HG03175 (cell line): ENCODE data around the gene SPTLC3.

ENCODE experiments used
- ATAC-seq: cut with Tn5 transposase; IDR thresholded peaks from one replicate; pipeline ENCODE4 v1.9.1; 2021; ENCODE audit warnings: mild to moderate bottlenecking, moderate library complexity; ENCODE audit not compliant: unreplicated experiment

Gene SPTLC3

DNA sequence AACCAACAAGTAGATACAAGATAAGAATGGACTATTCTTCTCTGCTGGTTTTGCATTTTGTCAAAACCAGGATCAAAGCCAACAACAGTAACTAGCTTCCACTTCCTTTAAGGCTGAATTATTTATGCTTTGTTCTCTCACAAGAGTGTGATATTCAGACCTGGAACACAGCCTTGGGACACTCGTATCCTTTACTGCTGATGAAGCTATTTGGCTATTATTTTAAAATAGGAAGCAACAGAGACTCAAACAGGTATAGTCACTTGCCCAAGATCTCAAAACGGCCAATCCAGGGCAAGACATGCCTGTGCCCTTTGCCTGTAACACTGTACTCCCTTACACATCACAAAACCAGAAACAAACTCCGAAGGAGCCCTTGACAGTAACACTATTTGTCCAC is 19.9 kb downstream of the SPTLC3 start:
- no peak for ATAC-seq

DNA sequence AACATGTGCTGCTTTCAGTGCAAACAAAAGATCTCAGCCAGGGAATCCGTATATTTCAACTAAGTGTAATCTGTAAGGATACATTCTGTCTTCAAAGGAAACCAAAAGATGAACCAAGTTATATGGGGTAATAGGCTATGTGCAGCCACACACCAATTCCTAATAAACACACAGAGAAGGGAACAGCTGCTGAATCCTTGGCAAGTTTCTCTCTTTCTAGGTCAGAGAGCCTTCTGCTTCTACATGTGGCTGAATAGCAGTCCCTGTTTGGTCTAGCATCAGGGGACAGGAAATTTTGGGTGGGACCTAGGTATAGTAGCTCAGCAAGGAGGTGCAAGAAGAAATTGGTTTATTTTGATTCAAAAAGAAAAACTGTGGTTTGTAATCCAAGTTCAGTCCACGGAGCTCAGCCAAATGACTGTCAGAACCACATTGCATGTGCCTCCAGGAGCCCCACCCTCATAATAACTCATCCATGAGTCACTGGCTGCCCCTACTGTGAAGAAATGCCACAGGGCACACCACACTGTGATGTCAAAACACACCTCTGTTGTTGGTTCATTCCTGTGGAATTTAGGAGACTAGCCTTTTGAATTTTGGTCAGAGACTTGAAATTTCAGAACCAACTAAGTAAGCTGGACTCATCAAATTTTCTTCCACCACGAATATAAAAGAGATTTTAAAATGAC is 21.1 kb downstream of the SPTLC3 start:
- ATAC-seq, result no peak

GRCh38 chr20:13031751-13032150 is 23.0 kb downstream of the SPTLC3 start:
- ATAC-seq, result no peak

DNA sequence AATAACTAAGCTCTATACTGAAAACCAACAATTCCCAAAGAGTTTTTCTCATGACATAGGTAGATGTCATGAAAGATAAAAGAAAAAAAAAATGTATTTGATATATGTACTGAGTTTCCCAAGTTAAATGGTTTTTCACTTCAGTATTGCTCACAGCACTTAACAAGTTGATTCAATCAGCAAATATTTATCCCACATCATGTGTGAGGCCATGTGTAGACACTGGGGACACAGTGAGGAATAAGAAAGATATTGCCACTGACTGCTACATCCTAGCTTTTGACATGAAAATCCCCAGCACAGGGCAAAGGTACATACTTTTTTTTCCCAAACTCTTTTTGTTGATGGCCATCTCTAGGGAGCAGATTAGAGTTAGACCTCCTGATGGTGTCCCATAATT is 25.3 kb downstream of the SPTLC3 start:
- no peak for ATAC-seq

- no peak for ATAC-seq
Observed at GRCh38 chr20:13034936-13035335, 26.2 kb downstream of the SPTLC3 start.

DNA sequence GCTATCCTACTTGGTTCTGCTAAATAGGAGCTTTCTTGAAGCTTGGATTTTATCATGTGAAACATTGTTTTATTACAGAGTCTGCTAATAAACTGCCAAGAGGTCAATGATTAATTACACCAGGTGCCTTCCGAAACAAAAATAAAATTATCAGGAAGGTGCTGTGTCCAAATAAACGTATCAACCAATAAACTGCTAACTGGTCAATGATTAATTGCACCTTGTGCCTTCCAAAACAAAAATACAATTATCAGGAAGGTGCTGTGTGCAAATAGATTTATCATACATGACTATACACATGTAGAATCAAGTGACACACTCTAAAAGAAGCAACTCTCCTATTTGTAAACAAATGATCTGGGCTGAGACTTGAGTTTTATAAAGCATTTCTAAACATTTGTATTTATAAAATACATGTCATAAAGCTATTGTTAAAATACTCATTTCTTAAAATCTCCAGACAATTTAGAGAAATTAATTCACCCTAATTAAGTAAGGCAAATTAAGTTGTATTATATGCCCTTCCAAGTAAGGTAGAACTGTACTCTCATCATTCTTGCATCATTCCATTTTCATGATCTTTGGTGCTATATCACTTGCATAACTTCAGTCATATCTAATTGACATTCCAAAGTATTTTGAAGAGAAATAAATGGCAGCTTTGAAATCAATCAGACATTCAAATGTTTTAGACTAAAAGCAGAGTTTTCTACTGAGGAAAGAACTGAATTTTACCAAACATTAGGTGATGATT is 26.8 kb downstream of the SPTLC3 start:
- no peak for ATAC-seq

DNA sequence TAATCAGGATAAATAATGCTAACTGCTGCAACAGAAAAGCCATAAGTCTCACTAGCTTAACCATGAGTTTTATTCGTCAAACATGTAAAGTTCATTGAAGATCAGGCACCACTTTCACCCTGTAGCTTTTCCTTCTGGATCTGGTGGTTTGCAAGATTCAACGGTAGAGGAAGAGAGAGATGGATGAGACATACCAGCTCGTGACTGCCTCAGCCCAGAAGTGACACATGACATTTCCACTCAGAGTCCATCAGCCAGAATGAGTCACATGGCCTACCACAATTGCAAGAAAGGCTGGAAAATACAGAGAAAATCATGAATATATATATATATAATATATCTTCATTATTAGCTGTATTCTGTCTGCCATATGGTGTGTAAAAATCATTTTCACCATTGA is 29.0 kb downstream of the SPTLC3 start:
- ATAC-seq, result no peak

- no peak for ATAC-seq
Observed at GRCh38 chr20:13041574-13042457, 33.0 kb downstream of the SPTLC3 start.

DNA sequence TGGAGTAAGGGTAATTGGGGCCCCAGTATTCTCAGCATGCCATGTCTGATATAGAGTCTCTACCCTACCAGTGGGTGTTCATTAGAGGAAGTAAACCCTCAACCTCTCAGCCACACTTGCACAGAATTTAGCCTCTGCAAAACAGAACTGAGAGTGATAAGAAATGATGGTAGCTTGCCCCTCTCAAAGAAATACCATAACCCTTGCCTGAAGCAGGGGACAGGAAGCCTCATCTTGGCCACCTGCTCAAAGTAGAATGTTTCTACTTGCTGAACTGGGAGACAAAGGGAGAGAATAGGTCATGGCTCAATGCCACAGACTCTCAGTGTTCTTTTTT is 33.7 kb downstream of the SPTLC3 start:
- ATAC-seq, result no peak

DNA sequence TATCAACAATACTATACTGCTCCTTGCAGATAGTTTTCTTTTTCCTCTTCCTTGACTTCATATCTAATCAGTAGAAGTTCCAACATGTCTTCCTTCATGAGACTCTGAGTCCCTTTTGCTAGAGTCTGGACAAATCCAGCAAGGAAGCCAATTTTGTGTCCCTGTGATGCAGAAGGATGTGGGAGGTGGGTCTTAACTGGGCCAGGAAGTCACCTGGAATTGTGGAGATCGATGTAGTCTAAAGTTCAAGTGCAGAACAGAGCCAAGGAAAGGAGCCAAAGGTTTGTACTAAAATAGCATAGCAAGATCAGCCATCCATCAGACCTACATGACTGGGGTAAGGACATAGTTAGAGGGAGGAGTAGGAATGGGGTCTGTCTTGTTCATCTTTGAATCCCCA is 37.6 kb downstream of the SPTLC3 start:
- no peak for ATAC-seq

DNA sequence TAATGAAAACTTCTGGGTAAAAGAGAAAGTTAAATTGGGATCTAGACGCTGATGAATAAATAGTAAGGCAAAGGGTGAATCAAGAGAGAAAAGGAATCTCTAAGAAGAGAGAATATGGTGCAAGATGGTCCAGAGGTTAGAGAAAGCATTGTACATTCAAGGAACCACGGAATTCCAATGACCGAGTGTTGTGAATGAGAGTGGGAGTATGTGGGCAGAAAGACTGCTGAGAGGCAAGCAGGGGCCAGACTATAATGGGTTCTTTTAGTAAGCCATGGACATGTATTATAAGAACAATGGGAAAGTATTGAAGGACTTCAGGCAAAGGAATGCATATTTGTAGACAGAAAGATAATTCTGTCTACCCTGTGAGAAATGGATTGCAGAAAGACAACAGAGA is 45.2 kb downstream of the SPTLC3 start:
- ATAC-seq, result no peak

- ATAC-seq, result no peak
Observed at GRCh38 chr20:13058666-13059389, 50.1 kb downstream of the SPTLC3 start.

GRCh38 chr20:13059398-13060136 is 50.8 kb downstream of the SPTLC3 start:
- ATAC-seq, result no peak

- no peak for ATAC-seq
Observed at GRCh38 chr20:13060327-13060726, 51.6 kb downstream of the SPTLC3 start.

- ATAC-seq, result no peak
Observed at GRCh38 chr20:13061381-13061780, 52.6 kb downstream of the SPTLC3 start.

DNA sequence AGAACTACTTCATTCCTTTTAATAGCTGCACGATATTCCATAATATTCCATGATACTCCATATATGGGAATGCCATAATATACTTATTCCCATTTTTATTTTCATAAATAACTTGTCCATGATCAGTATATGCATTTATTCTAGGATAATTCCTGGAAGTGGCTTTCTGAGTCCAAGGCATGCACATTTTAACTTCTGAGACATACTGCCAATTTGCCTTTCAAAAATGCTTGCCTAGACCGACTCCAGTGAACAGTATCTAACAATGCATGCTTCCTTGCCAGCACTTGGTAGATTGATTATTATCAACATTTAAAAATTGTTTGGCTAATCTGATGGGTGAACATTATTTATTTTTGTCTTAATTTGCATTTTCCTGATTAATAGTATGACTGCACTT is 54.0 kb downstream of the SPTLC3 start:
- no peak for ATAC-seq

DNA sequence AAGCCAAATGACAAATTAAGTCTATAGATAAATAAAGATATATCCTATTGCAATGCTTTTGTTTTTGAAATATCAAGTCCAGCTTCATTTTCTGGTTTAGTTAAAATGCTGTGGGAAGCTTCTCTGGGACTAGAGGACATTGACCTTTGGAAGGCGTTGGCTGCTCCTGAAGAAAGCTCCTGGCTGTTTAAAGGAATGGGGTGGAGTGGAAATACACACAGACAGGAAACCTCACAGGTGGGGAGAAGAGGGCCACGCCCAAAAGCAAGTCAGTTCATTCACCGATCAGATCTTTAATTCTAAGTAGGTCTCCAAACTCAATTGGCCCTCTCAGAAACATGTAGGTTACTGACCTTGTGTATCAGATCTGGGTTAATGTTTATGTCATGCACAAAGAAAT is 59.6 kb downstream of the SPTLC3 start:
- no peak for ATAC-seq

- no peak for ATAC-seq
Observed at GRCh38 chr20:13081877-13082276, 73.1 kb downstream of the SPTLC3 start.

DNA sequence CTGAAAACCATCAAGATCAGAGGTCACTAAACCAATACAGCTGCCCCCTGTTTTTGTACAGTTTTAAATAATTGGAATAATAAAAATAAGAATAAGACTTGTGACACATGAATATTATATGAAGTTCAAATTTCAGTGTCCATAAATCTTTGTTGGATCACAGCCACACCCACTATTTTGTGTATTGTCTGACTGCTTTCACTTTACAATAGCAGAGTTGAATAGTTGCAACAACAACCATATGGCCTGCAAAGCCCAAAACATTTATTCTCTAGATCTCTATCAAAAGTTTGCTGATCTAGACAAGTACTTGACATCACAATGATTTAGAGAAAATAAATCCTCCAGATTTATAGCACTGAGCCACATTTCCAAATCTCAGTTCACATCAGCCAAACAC is 73.6 kb downstream of the SPTLC3 start:
- ATAC-seq, result no peak

- ATAC-seq, result no peak
Observed at GRCh38 chr20:13085275-13085674, 76.5 kb downstream of the SPTLC3 start.
